Measurements from ENCODE around the gene CTSZ.

Gene CTSZ

DNA sequence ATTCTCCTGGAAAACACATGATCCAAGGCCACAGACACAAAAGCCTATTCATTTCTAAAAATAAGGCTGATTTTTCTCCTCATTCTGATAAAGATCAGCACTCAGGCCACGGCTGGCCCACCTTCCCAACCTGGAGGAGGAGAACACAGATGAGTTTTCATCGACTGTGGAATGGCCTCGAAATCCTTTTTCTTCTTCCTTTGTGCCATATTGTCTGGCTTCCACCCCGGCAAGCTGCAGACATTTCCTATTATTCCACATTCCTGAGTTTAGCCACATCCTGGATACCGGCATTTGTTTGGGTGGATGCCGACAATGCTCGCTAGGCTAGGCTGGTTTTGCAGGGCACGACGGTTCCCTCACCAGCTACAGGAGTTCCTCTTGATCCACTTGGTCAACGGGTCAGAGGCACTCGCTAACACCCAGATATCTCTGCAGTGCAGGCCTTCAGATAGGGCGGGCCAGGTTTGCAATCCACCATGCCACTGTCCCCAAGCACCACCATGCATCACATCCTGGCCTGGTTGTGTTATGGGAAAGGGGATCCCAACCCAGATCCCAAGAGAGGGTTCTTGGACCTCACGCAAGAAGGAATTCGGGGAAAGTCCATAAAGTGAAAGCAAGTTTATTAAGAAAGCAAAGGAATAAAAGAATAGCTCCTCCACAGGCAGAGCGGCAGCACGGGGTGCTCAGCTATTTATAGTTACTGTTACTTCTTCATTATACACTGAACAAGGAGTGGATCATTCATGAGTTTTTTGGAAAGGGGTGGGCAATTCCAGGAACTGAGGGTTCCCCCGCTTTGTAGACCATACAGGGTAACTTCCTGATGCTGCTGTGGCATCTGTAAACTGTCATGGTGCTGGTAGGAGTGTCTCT is 4.2 kb upstream of the CTSZ start:
- ATAC-seq = peak; percentile 84
- TF ChIP-seq TOX (CRISPR knock-in tag; IDR thresholded peaks at IDR 0.05; ENCODE audit: borderline replicate concordance) (no peak), BACH2 (CRISPR knock-in tag; IDR thresholded peaks at IDR 0.05; ENCODE audit: borderline replicate concordance) (no peak), PPARA (CRISPR knock-in tag; IDR thresholded peaks at IDR 0.05; ENCODE audit: borderline replicate concordance) (no peak), SNAI2 (CRISPR knock-in tag; IDR thresholded peaks at IDR 0.05) (no peak), ZFP30 (CRISPR knock-in tag; IDR thresholded peaks at IDR 0.05) (no peak), ESRRG (CRISPR knock-in tag; IDR thresholded peaks at IDR 0.05) (no peak), ZNF565 (CRISPR knock-in tag; conservative IDR thresholded peaks at IDR 0.05; ENCODE audit: low read depth) (no peak), GLIS3 (CRISPR knock-in tag; IDR thresholded peaks at IDR 0.05) (no peak)
- TF ChIP-seq, protein P1, sequence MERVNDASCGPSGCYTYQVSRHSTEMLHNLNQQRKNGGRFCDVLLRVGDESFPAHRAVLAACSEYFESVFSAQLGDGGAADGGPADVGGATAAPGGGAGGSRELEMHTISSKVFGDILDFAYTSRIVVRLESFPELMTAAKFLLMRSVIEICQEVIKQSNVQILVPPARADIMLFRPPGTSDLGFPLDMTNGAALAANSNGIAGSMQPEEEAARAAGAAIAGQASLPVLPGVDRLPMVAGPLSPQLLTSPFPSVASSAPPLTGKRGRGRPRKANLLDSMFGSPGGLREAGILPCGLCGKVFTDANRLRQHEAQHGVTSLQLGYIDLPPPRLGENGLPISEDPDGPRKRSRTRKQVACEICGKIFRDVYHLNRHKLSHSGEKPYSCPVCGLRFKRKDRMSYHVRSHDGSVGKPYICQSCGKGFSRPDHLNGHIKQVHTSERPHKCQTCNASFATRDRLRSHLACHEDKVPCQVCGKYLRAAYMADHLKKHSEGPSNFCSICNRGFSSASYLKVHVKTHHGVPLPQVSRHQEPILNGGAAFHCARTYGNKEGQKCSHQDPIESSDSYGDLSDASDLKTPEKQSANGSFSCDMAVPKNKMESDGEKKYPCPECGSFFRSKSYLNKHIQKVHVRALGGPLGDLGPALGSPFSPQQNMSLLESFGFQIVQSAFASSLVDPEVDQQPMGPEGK (CRISPR knock-in tag; IDR thresholded peaks at IDR 0.05; ENCODE audit: borderline replicate concordance) = no peak
- TF ChIP-seq, protein P2, sequence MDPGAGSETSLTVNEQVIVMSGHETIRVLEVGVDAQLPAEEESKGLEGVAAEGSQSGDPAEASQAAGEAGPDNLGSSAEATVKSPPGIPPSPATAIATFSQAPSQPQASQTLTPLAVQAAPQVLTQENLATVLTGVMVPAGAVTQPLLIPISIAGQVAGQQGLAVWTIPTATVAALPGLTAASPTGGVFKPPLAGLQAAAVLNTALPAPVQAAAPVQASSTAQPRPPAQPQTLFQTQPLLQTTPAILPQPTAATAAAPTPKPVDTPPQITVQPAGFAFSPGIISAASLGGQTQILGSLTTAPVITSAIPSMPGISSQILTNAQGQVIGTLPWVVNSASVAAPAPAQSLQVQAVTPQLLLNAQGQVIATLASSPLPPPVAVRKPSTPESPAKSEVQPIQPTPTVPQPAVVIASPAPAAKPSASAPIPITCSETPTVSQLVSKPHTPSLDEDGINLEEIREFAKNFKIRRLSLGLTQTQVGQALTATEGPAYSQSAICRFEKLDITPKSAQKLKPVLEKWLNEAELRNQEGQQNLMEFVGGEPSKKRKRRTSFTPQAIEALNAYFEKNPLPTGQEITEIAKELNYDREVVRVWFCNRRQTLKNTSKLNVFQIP (CRISPR knock-in tag; IDR thresholded peaks at IDR 0.05; ENCODE audit: borderline replicate concordance, low read depth) = no peak
- TF ChIP-seq, protein P3, sequence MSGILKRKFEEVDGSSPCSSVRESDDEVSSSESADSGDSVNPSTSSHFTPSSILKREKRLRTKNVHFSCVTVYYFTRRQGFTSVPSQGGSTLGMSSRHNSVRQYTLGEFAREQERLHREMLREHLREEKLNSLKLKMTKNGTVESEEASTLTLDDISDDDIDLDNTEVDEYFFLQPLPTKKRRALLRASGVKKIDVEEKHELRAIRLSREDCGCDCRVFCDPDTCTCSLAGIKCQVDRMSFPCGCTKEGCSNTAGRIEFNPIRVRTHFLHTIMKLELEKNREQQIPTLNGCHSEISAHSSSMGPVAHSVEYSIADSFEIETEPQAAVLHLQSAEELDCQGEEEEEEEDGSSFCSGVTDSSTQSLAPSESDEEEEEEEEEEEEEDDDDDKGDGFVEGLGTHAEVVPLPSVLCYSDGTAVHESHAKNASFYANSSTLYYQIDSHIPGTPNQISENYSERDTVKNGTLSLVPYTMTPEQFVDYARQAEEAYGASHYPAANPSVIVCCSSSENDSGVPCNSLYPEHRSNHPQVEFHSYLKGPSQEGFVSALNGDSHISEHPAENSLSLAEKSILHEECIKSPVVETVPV (CRISPR knock-in tag; IDR thresholded peaks at IDR 0.05) = no peak
- TF ChIP-seq, protein P4, sequence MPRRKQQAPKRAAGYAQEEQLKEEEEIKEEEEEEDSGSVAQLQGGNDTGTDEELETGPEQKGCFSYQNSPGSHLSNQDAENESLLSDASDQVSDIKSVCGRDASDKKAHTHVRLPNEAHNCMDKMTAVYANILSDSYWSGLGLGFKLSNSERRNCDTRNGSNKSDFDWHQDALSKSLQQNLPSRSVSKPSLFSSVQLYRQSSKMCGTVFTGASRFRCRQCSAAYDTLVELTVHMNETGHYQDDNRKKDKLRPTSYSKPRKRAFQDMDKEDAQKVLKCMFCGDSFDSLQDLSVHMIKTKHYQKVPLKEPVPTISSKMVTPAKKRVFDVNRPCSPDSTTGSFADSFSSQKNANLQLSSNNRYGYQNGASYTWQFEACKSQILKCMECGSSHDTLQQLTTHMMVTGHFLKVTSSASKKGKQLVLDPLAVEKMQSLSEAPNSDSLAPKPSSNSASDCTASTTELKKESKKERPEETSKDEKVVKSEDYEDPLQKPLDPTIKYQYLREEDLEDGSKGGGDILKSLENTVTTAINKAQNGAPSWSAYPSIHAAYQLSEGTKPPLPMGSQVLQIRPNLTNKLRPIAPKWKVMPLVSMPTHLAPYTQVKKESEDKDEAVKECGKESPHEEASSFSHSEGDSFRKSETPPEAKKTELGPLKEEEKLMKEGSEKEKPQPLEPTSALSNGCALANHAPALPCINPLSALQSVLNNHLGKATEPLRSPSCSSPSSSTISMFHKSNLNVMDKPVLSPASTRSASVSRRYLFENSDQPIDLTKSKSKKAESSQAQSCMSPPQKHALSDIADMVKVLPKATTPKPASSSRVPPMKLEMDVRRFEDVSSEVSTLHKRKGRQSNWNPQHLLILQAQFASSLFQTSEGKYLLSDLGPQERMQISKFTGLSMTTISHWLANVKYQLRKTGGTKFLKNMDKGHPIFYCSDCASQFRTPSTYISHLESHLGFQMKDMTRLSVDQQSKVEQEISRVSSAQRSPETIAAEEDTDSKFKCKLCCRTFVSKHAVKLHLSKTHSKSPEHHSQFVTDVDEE (CRISPR knock-in tag; IDR thresholded peaks at IDR 0.05) = no peak

DNA sequence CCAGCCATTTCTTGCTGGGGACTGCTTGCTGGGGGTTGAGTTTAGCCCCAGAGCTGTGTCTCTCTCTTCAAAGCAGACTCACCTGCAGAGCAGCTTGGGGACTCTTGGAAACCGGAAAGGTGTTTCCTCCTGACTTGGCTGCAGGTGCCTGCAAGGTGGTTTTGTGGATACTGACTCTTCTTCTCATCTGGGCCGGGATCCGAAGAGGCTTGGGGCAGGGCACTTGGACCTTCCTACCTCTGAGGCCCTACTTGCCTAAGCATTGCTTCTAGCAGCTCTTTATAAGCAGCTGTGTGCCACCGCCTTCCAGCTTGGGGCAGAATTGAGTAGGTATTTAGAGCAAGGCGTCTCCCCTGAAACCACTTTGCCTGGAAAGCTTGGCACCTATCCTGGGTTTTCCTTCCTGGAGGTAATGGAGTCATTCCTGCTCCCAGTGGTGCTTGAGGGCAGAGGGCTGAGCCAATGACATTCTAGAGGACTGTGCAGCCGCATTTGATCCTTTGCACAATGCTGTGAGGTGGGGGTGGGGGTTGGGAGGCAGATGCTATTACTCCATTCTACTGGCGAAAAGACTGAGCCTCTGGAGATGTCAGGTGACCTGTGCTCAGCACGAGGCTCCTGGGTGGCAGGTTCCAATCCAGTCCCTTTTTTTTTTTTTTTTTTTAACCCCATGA is 3.4 kb upstream of the CTSZ start:
- ATAC-seq = no peak
- TF ChIP-seq SNAI2 (CRISPR knock-in tag; IDR thresholded peaks at IDR 0.05) (no peak), RARB (CRISPR knock-in tag; IDR thresholded peaks at IDR 0.05) (no peak), OSR1 (CRISPR knock-in tag; IDR thresholded peaks at IDR 0.05) (no peak), ZFP3 (CRISPR knock-in tag; IDR thresholded peaks at IDR 0.05) (no peak), CSDC2 (CRISPR knock-in tag; IDR thresholded peaks at IDR 0.05) (no peak), ZNF70 (CRISPR knock-in tag; IDR thresholded peaks at IDR 0.05) (no peak), ZNF565 (CRISPR knock-in tag; conservative IDR thresholded peaks at IDR 0.05; ENCODE audit: low read depth) (no peak), ARNTL (CRISPR knock-in tag; IDR thresholded peaks at IDR 0.05; ENCODE audit: borderline replicate concordance, low read depth) (no peak), GLIS3 (CRISPR knock-in tag; IDR thresholded peaks at IDR 0.05) (no peak), TOX (CRISPR knock-in tag; IDR thresholded peaks at IDR 0.05; ENCODE audit: borderline replicate concordance) (no peak), PPARA (CRISPR knock-in tag; IDR thresholded peaks at IDR 0.05; ENCODE audit: borderline replicate concordance) (no peak), ISL1 (CRISPR knock-in tag; IDR thresholded peaks at IDR 0.05) (no peak)
- TF ChIP-seq, protein P1 (CRISPR knock-in tag; IDR thresholded peaks at IDR 0.05; ENCODE audit: borderline replicate concordance) = no peak
- TF ChIP-seq, protein P3 (CRISPR knock-in tag; IDR thresholded peaks at IDR 0.05) = no peak

Measured in SK-N-SH treated with all-trans-retinoic acid at 6 μM for 48 hours (cell line).